CD8-positive, alpha-beta memory T cell (primary cell): ENCODE results near the gene HLA-DPB1. TPM values are rescaled to one million over a fixed set of nuclear protein-coding genes. Genes with fewer than 3 reads are reported as not detected.
"Not testable (repeated sequence)": the region's sequence is repeated elsewhere in the genome, so short reads cannot be mapped to it uniquely, and the experiment has no call there.

Experiments
- CTCF ChIA-PET: fragments of 350-600 bp; sonication (Branson Sonifier 250); formaldehyde crosslinking; loops from one replicate; lab custom pipeline; 2021; ENCODE audit warnings: antibody characterized with exemption; lab: Charles Lee
- POLR2A ChIA-PET: fragments of 350-600 bp; sonication (Branson Sonifier 250); formaldehyde crosslinking; loops from one replicate; lab custom pipeline; 2021; ENCODE audit warnings: antibody characterized with exemption; lab: Charles Lee
- DNase-seq, 5 donors: peaks; one replicate each; pipeline versions ENCODE4 v3.0.0 to v3.0.0-alpha.2; 2020 to 2022; ENCODE audit warnings: mixed read lengths in 1 of 5
- H3K27ac ChIP-seq: one replicate; pipeline ENCODE4 v1.7.0; 2013; ENCODE audit warnings: low read depth, mild to moderate bottlenecking, low read length, moderate library complexity
- H3K27me3 ChIP-seq: 2 replicates; pipeline ENCODE4 v1.7.0; 2013; ENCODE audit warnings: low read length, mild to moderate bottlenecking; ENCODE audit not compliant: insufficient read depth, poor library complexity, severe bottlenecking
- H3K36me3 ChIP-seq: 2 replicates; pipeline ENCODE4 v1.7.0; 2013; ENCODE audit warnings: mild to moderate bottlenecking, low read length, moderate library complexity; ENCODE audit not compliant: insufficient read depth
- H3K4me1 ChIP-seq: 2 replicates; pipeline ENCODE4 v1.7.0; 2013; ENCODE audit warnings: mild to moderate bottlenecking, low read length, moderate library complexity; ENCODE audit not compliant: insufficient read depth
- H3K4me3 ChIP-seq: 2 replicates; pipeline ENCODE4 v1.7.0; 2013; ENCODE audit warnings: mild to moderate bottlenecking, low read length
- H3K9me3 ChIP-seq: 2 replicates; pipeline ENCODE4 v1.7.0; 2013; ENCODE audit warnings: mild to moderate bottlenecking, low read length
- H3K27ac Mint-ChIP-seq, 8 donors: one replicate each; pipeline ENCODE4 v1.8.0; 2020 to 2021; ENCODE audit warnings: mixed read lengths in 8 of 8, mild to moderate bottlenecking in 6 of 8, inconsistent platforms in 3 of 8, moderate library complexity in 3 of 8
- H3K27me3 Mint-ChIP-seq, 2 donors: one replicate each; pipeline ENCODE4 v1.8.0; 2020 to 2021; ENCODE audit warnings: mixed read lengths in 2 of 2, mild to moderate bottlenecking in 1 of 2, moderate library complexity in 1 of 2
- H3K36me3 Mint-ChIP-seq, 3 donors: one replicate each; pipeline ENCODE4 v1.8.0; 2020 to 2021; ENCODE audit warnings: mixed read lengths in 3 of 3, inconsistent platforms in 1 of 3, mild to moderate bottlenecking in 1 of 3
- H3K4me1 Mint-ChIP-seq, 3 donors: one replicate each; pipeline ENCODE4 v1.8.0; 2020 to 2021; ENCODE audit warnings: mixed read lengths in 3 of 3, inconsistent platforms in 1 of 3, mild to moderate bottlenecking in 1 of 3
- H3K4me3 Mint-ChIP-seq, 7 donors: one replicate each; pipeline ENCODE4 v1.8.0; 2020 to 2021; ENCODE audit warnings: mixed read lengths in 7 of 7, mild to moderate bottlenecking in 6 of 7, moderate library complexity in 4 of 7, inconsistent platforms in 2 of 7
- H3K9me3 Mint-ChIP-seq, 5 donors: one replicate each; pipeline ENCODE4 v1.8.0; 2020 to 2022; ENCODE audit warnings: mixed read lengths in 5 of 5, mild to moderate bottlenecking in 3 of 5, moderate library complexity in 2 of 5, inconsistent platforms in 1 of 5
- polyA plus RNA-seq: library from polyadenylated mRNA; unstranded; fragments of 300-500 nt; fragmentation: Illumina TruSeq; gene quantifications from one replicate; pipeline ENCODE4 v1.2.3, GENCODE V29; 2021
- total RNA-seq, 2 experiments: library from RNA; stranded (reverse); gene quantifications; one replicate each; pipeline ENCODE4 v1.2.3, GENCODE V29; 2021

HLA-DPB1 gene
- total and polyA plus RNA-seq, 3 experiments from 2014 or later: 20.8 to 178 (median 25.1) TPM

DNA sequence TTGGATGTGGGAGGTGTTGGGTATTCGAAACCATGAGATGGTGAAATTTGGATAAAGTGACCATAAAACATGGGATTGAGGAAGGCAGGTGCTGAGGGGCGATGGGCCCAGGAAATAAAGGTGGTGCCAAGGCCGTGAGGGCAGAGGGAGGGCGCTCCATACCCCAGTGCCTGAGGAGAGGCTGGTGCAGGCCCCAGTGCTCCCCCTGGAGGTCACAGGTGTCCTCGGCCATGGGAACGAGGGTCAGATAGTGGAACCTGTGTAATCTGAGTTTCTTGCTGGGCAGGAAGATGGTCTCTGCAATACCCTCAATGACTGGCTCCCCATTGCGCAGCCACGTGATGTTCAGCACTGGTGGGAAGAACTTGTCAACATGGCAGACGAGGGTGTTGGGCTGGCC is 16.2 kb downstream of the HLA-DPB1 start:
- Histone ChIP-seq H3K4me1 (no peaks in the 10 kb centered on the region), H3K4me3 (no peak overlapping the region), H3K27me3 (no peaks in the 10 kb centered on the region), H3K27ac (no peak overlapping the region), H3K36me3 (no peaks in the 10 kb centered on the region), H3K9me3 (no peaks in the 10 kb centered on the region)
- CTCF ChIA-PET: no interaction called here
- peaks cover 13 to 32% of the 10 kb centered on the region in 2 donors for H3K27me3 Mint-ChIP-seq
- H3K4me3 Mint-ChIP-seq: no peak overlapping the region
- peaks cover 0 to 10% (median 7%) of the 10 kb centered on the region in 3 donors for H3K36me3 Mint-ChIP-seq
- H3K9me3 Mint-ChIP-seq: peaks cover 0 to 5% (median 0%) of the 10 kb centered on the region in 5 donors
- H3K27ac Mint-ChIP-seq: no peak overlapping the region
- DNase-seq: peak; percentile 42 to 77 (median 43)
- POLR2A ChIA-PET: no interaction called here
- H3K4me1 Mint-ChIP-seq: peaks cover 0 to 6% (median 4%) of the 10 kb centered on the region in 3 donors

DNA sequence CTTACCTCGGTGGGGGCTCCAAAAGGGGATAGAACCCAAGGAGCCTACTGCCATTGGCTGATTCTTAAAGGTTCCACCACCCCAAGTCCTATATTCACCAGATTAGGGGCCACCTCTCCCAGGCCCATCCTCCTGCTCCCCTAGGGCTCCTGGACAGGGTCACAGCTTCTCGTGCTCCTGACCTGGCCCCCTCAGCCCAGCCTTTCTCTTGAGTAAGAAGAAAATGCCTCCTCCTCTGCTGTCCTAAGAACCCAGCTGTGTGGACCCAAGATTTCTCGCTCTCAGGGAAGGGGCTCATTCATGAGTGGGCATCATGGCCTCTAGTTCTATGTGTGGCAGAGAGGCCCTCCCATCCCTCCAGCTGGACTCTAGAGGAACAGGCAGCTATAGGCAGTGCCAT is 16.6 kb downstream of the HLA-DPB1 start:
- Mint-ChIP-seq H3K4me1 (peaks cover 0 to 6% (median 4%) of the 10 kb centered on the region in 3 donors), H3K27ac (no peak overlapping the region), H3K27me3 (peaks cover 17 to 36% of the 10 kb centered on the region in 2 donors), H3K9me3 (peaks cover under 1 to 6% (median 1%) of the 10 kb centered on the region in 5 donors), H3K36me3 (peaks cover 0 to 14% (median 3%) of the 10 kb centered on the region in 3 donors), H3K4me3 (no peak overlapping the region)
- Histone ChIP-seq H3K36me3 (no peaks in the 10 kb centered on the region), H3K9me3 (no peaks in the 10 kb centered on the region), H3K4me3 (no peak overlapping the region), H3K27ac (no peak overlapping the region), H3K27me3 (peaks cover 4% of the 10 kb centered on the region), H3K4me1 (no peaks in the 10 kb centered on the region)
- ChIA-PET CTCF (no interaction called here), POLR2A (no interaction called here)
- DNase-seq: no peak

DNA sequence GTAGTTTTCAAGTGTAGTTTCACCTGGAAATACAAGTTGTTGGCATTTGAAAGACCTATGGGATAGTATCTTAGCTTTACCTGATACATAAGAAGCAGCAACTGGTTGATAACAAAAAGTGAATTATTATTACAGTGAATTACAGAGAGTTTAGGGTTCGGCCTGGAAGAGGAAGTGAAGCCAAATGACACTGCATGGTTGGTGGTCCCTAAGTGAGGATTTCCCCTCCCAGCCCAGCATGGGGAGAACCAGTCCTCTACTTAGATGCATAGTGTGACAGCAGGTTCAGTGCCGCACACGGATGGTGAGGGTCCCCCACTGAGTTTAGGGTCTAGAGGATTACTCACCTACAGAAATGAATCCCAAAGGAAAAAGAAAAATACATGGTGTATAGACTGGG is 18.1 kb downstream of the HLA-DPB1 start:
- ChIA-PET POLR2A (no interaction called here), CTCF (no interaction called here)
- Mint-ChIP-seq H3K27ac (peak overlapping the region in 1 of 8 donors; percentile 31), H3K4me3 (no peak overlapping the region), H3K36me3 (peaks cover 0 to 25% (median 3%) of the 10 kb centered on the region in 3 donors), H3K27me3 (peaks cover 24 to 49% of the 10 kb centered on the region in 2 donors), H3K4me1 (peaks cover 0 to 6% (median 4%) of the 10 kb centered on the region in 3 donors), H3K9me3 (peaks cover 9 to 20% (median 14%) of the 10 kb centered on the region in 5 donors)
- Histone ChIP-seq H3K4me3 (no peak overlapping the region), H3K27me3 (peaks cover 5% of the 10 kb centered on the region), H3K36me3 (no peaks in the 10 kb centered on the region), H3K27ac (no peak overlapping the region), H3K4me1 (no peaks in the 10 kb centered on the region), H3K9me3 (no peaks in the 10 kb centered on the region)
- DNase-seq: no peak

DNA sequence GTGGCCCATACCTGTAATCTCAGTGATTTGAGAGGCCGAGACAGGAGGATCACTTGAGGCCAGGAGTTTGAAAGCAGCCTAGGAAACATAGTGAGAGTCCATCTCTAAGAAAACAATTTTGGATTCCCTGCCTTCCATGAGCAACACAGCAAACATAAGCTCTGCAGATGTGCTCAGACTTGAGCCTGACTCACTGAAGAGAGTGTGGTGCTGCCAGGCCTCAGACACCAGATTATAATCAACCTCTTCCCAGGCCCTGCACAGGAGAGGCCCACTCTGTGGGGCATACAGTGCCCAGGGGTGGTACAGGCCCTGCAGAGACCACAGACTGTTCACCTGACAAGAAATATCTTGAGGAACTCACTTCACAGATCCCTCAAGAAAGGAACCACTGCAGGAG is 19.9 kb downstream of the HLA-DPB1 start:
- Histone ChIP-seq H3K27ac (no peak overlapping the region), H3K4me3 (no peak overlapping the region), H3K27me3 (peaks cover 5% of the 10 kb centered on the region), H3K9me3 (peaks cover 6% of the 10 kb centered on the region), H3K4me1 (no peaks in the 10 kb centered on the region), H3K36me3 (no peaks in the 10 kb centered on the region)
- Mint-ChIP-seq H3K4me1 (peaks cover 0 to 6% (median 4%) of the 10 kb centered on the region in 3 donors), H3K36me3 (peaks cover 2 to 37% (median 3%) of the 10 kb centered on the region in 3 donors), H3K4me3 (no peak overlapping the region), H3K9me3 (peaks cover 25 to 38% (median 32%) of the 10 kb centered on the region in 5 donors), H3K27ac (no peak overlapping the region), H3K27me3 (peaks cover 22 to 54% of the 10 kb centered on the region in 2 donors)
- POLR2A ChIA-PET: no interaction called here
- CTCF ChIA-PET: no interaction called here
- no peak for DNase-seq

DNA sequence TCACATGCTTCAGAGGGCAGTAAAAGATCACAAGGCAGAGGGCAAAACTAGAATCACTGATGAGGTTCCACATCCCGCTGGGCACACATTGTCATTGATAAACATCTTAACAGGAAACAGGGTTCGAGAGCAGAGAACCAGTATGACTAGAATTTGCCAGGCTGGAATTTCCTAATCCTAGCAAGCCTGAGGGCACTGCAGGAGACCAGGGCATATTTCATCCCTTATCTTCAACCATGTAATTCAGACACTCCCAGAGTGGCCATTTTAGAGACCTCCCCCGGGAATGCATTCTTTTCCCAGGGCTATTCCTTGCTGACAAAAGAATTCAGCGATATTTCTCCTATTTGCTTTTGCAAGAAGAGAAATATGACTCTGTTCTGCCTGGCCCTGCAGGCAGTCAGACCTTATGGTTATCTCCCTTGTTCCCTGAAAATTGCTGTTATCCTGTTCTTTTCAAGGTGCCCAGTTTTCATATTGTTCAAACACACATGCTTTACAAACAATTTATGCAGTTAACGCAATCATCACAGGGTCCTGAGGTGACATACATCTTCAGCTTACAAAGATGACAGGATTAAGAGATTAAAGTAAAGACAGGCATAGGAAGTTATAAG is 25.4 kb downstream of the HLA-DPB1 start:
- CTCF ChIA-PET, H3K4me1 ChIP-seq, H3K27me3 ChIP-seq, H3K4me1 Mint-ChIP-seq, H3K36me3 ChIP-seq, H3K27ac Mint-ChIP-seq, POLR2A ChIA-PET, H3K4me3 Mint-ChIP-seq, H3K4me3 ChIP-seq, DNase-seq, H3K27ac ChIP-seq: not testable (repeated sequence)
- Mint-ChIP-seq H3K36me3 (peaks cover 2 to 45% (median 3%) of the 10 kb centered on the region in 3 donors), H3K27me3 (peaks cover 30 to 57% of the 10 kb centered on the region in 2 donors), H3K9me3 (peaks cover 44 to 51% (median 47%) of the 10 kb centered on the region in 5 donors)
- H3K9me3 ChIP-seq: peaks cover 12% of the 10 kb centered on the region

DNA sequence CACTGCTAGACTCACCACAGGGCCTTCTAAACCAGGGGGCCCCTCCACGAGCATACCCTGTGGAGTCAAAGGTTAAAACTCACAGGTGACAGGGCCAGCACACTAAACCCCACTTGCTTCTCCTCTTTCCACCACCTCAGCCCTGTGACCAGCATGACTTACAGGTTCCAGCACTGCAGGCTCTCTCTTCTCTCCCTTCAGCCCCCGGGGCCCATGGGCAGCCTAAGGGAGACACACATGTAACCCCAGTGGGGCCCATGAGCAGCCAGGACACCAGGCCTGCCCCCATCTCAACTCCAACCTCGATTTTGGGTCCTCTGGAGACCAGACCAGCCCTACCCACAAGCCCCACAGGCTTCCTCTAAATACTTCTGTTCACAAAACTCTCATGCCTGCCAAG is 28.0 kb downstream of the HLA-DPB1 start:
- no peak for DNase-seq
- H3K36me3 Mint-ChIP-seq: peaks cover 0 to 30% (median 2%) of the 10 kb centered on the region in 3 donors
- H3K9me3 ChIP-seq: peaks cover 12% of the 10 kb centered on the region
- no peaks in the 10 kb centered on the region for H3K4me1 Mint-ChIP-seq
- no peak overlapping the region for H3K4me3 ChIP-seq
- H3K27me3 Mint-ChIP-seq: peaks cover 25 to 56% of the 10 kb centered on the region in 2 donors
- H3K27me3 ChIP-seq: no peaks in the 10 kb centered on the region
- POLR2A ChIA-PET: no interaction called here
- no peak overlapping the region for H3K4me3 Mint-ChIP-seq
- H3K36me3 ChIP-seq: no peaks in the 10 kb centered on the region
- H3K27ac ChIP-seq: no peak overlapping the region
- CTCF ChIA-PET: no interaction called here
- H3K27ac Mint-ChIP-seq: no peak overlapping the region
- H3K4me1 ChIP-seq: no peaks in the 10 kb centered on the region
- H3K9me3 Mint-ChIP-seq: peaks cover 31 to 35% (median 33%) of the 10 kb centered on the region in 5 donors

DNA sequence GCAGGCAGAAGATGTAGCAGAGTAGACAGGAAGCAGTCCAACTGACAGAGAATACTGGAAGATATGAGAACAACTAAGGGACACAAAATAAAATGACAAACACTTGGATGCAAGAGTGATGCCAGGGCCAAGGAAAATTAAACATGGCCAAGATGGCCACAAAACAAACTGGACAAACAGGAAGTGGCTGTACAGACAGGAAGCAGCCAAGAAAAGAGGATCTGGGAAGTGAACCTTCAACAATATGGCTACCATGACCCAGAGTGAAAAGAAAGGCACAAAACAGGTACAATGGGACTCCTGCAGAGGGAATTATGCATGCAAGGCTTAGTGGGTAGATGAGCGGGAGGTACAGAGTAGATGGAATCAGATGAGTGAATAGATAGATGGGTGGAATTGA is 29.1 kb downstream of the HLA-DPB1 start:
- Mint-ChIP-seq H3K36me3 (peaks cover 0 to 26% (median 0%) of the 10 kb centered on the region in 3 donors), H3K4me1 (no peaks in the 10 kb centered on the region), H3K27me3 (peaks cover 32 to 59% of the 10 kb centered on the region in 2 donors), H3K27ac (peak overlapping the region in 1 of 8 donors; percentile 52), H3K4me3 (no peak overlapping the region), H3K9me3 (peaks cover 22 to 25% (median 24%) of the 10 kb centered on the region in 5 donors)
- H3K4me1 ChIP-seq: no peaks in the 10 kb centered on the region
- H3K36me3 ChIP-seq: no peaks in the 10 kb centered on the region
- CTCF ChIA-PET: no interaction called here
- no peak overlapping the region for H3K27ac ChIP-seq
- no peak for DNase-seq
- H3K4me3 ChIP-seq: no peak overlapping the region
- POLR2A ChIA-PET: no interaction called here
- H3K27me3 ChIP-seq: no peaks in the 10 kb centered on the region
- peaks cover 12% of the 10 kb centered on the region for H3K9me3 ChIP-seq

DNA sequence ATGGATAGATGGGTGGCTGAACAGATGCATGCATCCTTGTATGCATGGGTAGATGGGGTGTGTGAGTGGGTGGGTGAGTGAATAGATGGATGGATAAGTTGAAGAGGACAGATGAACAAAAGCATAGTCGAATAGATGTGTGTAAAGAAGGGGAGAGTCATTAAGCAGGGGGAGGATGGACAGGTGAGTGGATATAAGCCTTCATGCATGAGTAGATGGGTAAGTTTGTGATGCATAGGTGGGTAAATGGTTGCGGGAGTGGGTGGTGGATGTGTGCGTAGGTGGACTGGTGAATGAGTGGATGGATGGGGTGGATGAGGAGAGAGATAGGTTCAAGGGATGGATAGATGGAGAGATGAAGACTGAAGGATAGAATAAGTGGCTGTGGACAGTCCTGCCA is 29.6 kb downstream of the HLA-DPB1 start:
- CTCF ChIA-PET: no interaction called here
- no peak overlapping the region for H3K4me3 Mint-ChIP-seq
- POLR2A ChIA-PET: no interaction called here
- Histone ChIP-seq H3K4me1 (no peaks in the 10 kb centered on the region), H3K4me3 (no peak overlapping the region), H3K27ac (no peak overlapping the region), H3K36me3 (no peaks in the 10 kb centered on the region), H3K27me3 (no peaks in the 10 kb centered on the region), H3K9me3 (peaks cover 9% of the 10 kb centered on the region)
- no peaks in the 10 kb centered on the region for H3K4me1 Mint-ChIP-seq
- H3K9me3 Mint-ChIP-seq: peaks cover 18 to 21% (median 19%) of the 10 kb centered on the region in 5 donors
- H3K36me3 Mint-ChIP-seq: peaks cover 0 to 21% (median 0%) of the 10 kb centered on the region in 3 donors
- H3K27me3 Mint-ChIP-seq: peaks cover 36 to 64% of the 10 kb centered on the region in 2 donors
- H3K27ac Mint-ChIP-seq: peak overlapping the region in 1 of 8 donors; percentile 36
- no peak for DNase-seq
